ENCODE results near the gene REPS2.

REPS2 gene

GRCh38 chrX:17033225-17033624, 86.8 kb downstream of the REPS2 start:
- Mint-ChIP-seq H3K9me3 (no peaks in the 10 kb centered on the region), H3K36me3 (ENCODE audit: insufficient read depth) (no peaks in the 10 kb centered on the region), H3K27me3 (peaks cover 7% of the 10 kb centered on the region), H3K27ac (ENCODE audit: low read depth) (no peak overlapping the region), H3K4me1 (no peaks in the 10 kb centered on the region), H3K4me3 (no peak overlapping the region)
- ATAC-seq (replicated peaks; ENCODE audit: extremely low read depth, poor library complexity, severe bottlenecking) (no peak), DNase-seq (ENCODE audit: low spot score in 2 of 2) (no peak)

GRCh38 chrX:17035111-17035510, 88.7 kb downstream of the REPS2 start:
- H3K27ac Mint-ChIP-seq (ENCODE audit: low read depth), result no peak overlapping the region
- peaks cover 7% of the 10 kb centered on the region for H3K27me3 Mint-ChIP-seq
- DNase-seq (ENCODE audit: low spot score in 2 of 2), result no peak
- H3K36me3 Mint-ChIP-seq (ENCODE audit: insufficient read depth), result no peaks in the 10 kb centered on the region
- no peaks in the 10 kb centered on the region for H3K9me3 Mint-ChIP-seq
- no peak for ATAC-seq (replicated peaks; ENCODE audit: extremely low read depth, poor library complexity, severe bottlenecking)
- no peak overlapping the region for H3K4me3 Mint-ChIP-seq
- no peaks in the 10 kb centered on the region for H3K4me1 Mint-ChIP-seq

- no peak overlapping the region for H3K27ac Mint-ChIP-seq (ENCODE audit: low read depth)
- H3K27me3 Mint-ChIP-seq, result peaks cover 7% of the 10 kb centered on the region
- H3K4me1 Mint-ChIP-seq, result no peaks in the 10 kb centered on the region
- no peak for DNase-seq (ENCODE audit: low spot score in 2 of 2)
- no peaks in the 10 kb centered on the region for H3K9me3 Mint-ChIP-seq
- no peak overlapping the region for H3K4me3 Mint-ChIP-seq
- ATAC-seq (replicated peaks; ENCODE audit: extremely low read depth, poor library complexity, severe bottlenecking), result no peak
- no peaks in the 10 kb centered on the region for H3K36me3 Mint-ChIP-seq (ENCODE audit: insufficient read depth)
These were observed 89.9 kb downstream of the REPS2 start for GRCh38 chrX:17036171-17036961.

DNA sequence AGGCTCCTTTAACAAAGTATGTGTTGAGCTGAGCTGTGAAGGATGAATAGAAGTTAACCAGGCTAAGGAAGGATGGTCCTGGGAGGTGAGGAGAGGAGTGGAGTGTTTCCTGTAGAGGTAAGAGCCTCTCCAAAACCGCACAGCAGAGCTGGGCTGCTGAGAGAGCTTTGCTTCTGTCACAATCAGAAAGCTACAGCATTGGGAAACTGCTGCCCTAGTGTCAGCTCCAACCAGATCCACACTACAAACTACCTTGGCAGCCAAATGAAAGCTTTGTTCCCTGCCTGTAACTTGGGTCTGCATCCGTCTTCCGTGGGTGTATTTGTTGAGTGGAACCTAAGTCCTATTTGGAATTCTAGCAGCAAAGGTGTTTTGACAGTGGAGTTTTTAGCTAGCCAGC, 91.8 kb downstream of the REPS2 start:
- peaks cover 7% of the 10 kb centered on the region for H3K27me3 Mint-ChIP-seq
- H3K36me3 Mint-ChIP-seq (ENCODE audit: insufficient read depth), result no peaks in the 10 kb centered on the region
- no peak overlapping the region for H3K27ac Mint-ChIP-seq (ENCODE audit: low read depth)

GRCh38 chrX:17038681-17039161, 92.3 kb downstream of the REPS2 start:
- Mint-ChIP-seq H3K4me1 (no peaks in the 10 kb centered on the region), H3K27me3 (peaks cover 3% of the 10 kb centered on the region), H3K4me3 (no peak overlapping the region), H3K36me3 (ENCODE audit: insufficient read depth) (no peaks in the 10 kb centered on the region), H3K9me3 (no peaks in the 10 kb centered on the region), H3K27ac (ENCODE audit: low read depth) (no peak overlapping the region)
- DNase-seq (ENCODE audit: low spot score in 2 of 2) (no peak), ATAC-seq (replicated peaks; ENCODE audit: extremely low read depth, poor library complexity, severe bottlenecking) (no peak)

More for the DNA sequence above, 91.8 kb downstream of the REPS2 start:
- H3K4me3 Mint-ChIP-seq, result no peak overlapping the region
- H3K4me1 Mint-ChIP-seq, result no peaks in the 10 kb centered on the region
- no peak for ATAC-seq (replicated peaks; ENCODE audit: extremely low read depth, poor library complexity, severe bottlenecking)
- H3K9me3 Mint-ChIP-seq, result no peaks in the 10 kb centered on the region
- DNase-seq (ENCODE audit: low spot score in 2 of 2), result no peak

DNA sequence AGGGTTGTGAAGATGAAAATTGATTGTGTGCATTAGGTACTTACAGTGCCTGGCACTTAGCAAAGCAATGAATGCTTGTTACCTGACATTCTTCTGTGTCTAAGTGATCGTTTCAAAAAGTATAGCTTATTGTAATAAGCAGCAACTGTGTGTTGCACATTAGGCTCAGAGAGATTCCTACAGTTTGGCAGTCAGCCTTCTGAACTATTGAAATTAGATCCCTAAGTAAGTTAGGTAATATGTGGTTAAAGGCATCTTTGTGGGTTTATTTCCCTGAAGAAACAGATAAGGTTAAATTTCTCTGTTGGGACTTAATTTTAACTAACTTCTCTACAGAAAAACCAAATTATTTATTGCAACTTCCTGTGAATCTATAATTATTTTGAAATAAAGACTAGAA, 93.4 kb downstream of the REPS2 start:
- ATAC-seq (replicated peaks; ENCODE audit: extremely low read depth, poor library complexity, severe bottlenecking) (no peak), DNase-seq (ENCODE audit: low spot score in 2 of 2) (no peak)
- no peaks in the 10 kb centered on the region for H3K36me3 Mint-ChIP-seq (ENCODE audit: insufficient read depth)
- H3K4me3 Mint-ChIP-seq, result no peak overlapping the region
- H3K4me1 Mint-ChIP-seq, result no peaks in the 10 kb centered on the region
- H3K9me3 Mint-ChIP-seq, result no peaks in the 10 kb centered on the region
- H3K27ac Mint-ChIP-seq (ENCODE audit: low read depth), result no peak overlapping the region
- H3K27me3 Mint-ChIP-seq, result no peaks in the 10 kb centered on the region

- no peaks in the 10 kb centered on the region for H3K9me3 Mint-ChIP-seq
- ATAC-seq (replicated peaks; ENCODE audit: extremely low read depth, poor library complexity, severe bottlenecking) (no peak), DNase-seq (ENCODE audit: low spot score in 2 of 2) (no peak)
- H3K27me3 Mint-ChIP-seq, result no peaks in the 10 kb centered on the region
- no peaks in the 10 kb centered on the region for H3K36me3 Mint-ChIP-seq (ENCODE audit: insufficient read depth)
- H3K27ac Mint-ChIP-seq (ENCODE audit: low read depth), result no peak overlapping the region
- H3K4me3 Mint-ChIP-seq, result no peak overlapping the region
- no peaks in the 10 kb centered on the region for H3K4me1 Mint-ChIP-seq
These were observed 94.3 kb downstream of the REPS2 start for GRCh38 chrX:17040711-17041110.

- Mint-ChIP-seq H3K4me3 (no peak overlapping the region), H3K9me3 (no peaks in the 10 kb centered on the region), H3K27ac (ENCODE audit: low read depth) (no peak overlapping the region), H3K27me3 (no peaks in the 10 kb centered on the region), H3K36me3 (ENCODE audit: insufficient read depth) (no peaks in the 10 kb centered on the region), H3K4me1 (no peaks in the 10 kb centered on the region)
- no peak for ATAC-seq (replicated peaks; ENCODE audit: extremely low read depth, poor library complexity, severe bottlenecking)
- DNase-seq (ENCODE audit: low spot score in 2 of 2), result no peak
These were observed 95.6 kb downstream of the REPS2 start for GRCh38 chrX:17042037-17042436.

- no peak for DNase-seq (ENCODE audit: low spot score in 2 of 2)
- H3K4me1 Mint-ChIP-seq, result no peaks in the 10 kb centered on the region
These were observed 100.1 kb downstream of the REPS2 start for GRCh38 chrX:17046478-17047097.

GRCh38 chrX:17047224-17047623, 100.8 kb downstream of the REPS2 start:
- Mint-ChIP-seq H3K36me3 (ENCODE audit: insufficient read depth) (no peaks in the 10 kb centered on the region), H3K4me1 (no peaks in the 10 kb centered on the region), H3K27me3 (no peaks in the 10 kb centered on the region), H3K9me3 (no peaks in the 10 kb centered on the region), H3K27ac (ENCODE audit: low read depth) (no peak overlapping the region), H3K4me3 (no peak overlapping the region)
- DNase-seq (ENCODE audit: low spot score in 2 of 2) (no peak), ATAC-seq (replicated peaks; ENCODE audit: extremely low read depth, poor library complexity, severe bottlenecking) (no peak)

More at GRCh38 chrX:17046478-17047097, 100.1 kb downstream of the REPS2 start:
- Mint-ChIP-seq H3K4me3 (no peak overlapping the region), H3K9me3 (no peaks in the 10 kb centered on the region), H3K27me3 (no peaks in the 10 kb centered on the region), H3K36me3 (ENCODE audit: insufficient read depth) (no peaks in the 10 kb centered on the region), H3K27ac (ENCODE audit: low read depth) (no peak overlapping the region)
- no peak for ATAC-seq (replicated peaks; ENCODE audit: extremely low read depth, poor library complexity, severe bottlenecking)

DNA sequence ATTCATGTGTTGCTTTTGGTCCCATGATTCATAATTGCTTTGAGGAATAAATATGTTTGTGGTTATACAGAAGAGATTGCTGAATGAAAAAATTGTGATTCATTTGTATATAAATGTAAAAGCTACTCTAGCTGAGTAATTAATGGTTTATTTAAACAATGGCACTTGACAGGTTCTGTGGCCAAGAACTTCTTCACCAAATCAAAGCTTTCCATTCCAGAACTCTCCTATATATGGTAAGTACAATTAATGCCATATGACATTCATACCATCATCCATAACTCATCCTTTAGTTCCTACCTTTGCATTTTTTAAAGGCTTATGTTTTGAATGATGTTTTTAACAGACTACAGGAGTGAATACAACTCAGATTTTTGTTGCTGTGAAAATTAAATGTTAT, 105.8 kb downstream of the REPS2 start:
- Mint-ChIP-seq H3K4me3 (no peak overlapping the region), H3K4me1 (no peaks in the 10 kb centered on the region), H3K9me3 (no peaks in the 10 kb centered on the region), H3K36me3 (ENCODE audit: insufficient read depth) (no peaks in the 10 kb centered on the region), H3K27me3 (no peaks in the 10 kb centered on the region), H3K27ac (ENCODE audit: low read depth) (no peak overlapping the region)
- ATAC-seq (replicated peaks; ENCODE audit: extremely low read depth, poor library complexity, severe bottlenecking) (no peak), DNase-seq (ENCODE audit: low spot score in 2 of 2) (no peak)

- Mint-ChIP-seq H3K4me1 (no peaks in the 10 kb centered on the region), H3K27ac (ENCODE audit: low read depth) (no peak overlapping the region), H3K9me3 (no peaks in the 10 kb centered on the region), H3K27me3 (no peaks in the 10 kb centered on the region), H3K4me3 (no peak overlapping the region), H3K36me3 (ENCODE audit: insufficient read depth) (no peaks in the 10 kb centered on the region)
- ATAC-seq (replicated peaks; ENCODE audit: extremely low read depth, poor library complexity, severe bottlenecking), result no peak
- no peak for DNase-seq (ENCODE audit: low spot score in 2 of 2)
These were observed 106.3 kb downstream of the REPS2 start for GRCh38 chrX:17052793-17053192.

- Mint-ChIP-seq H3K27me3 (no peaks in the 10 kb centered on the region), H3K27ac (ENCODE audit: low read depth) (no peak overlapping the region), H3K4me1 (no peaks in the 10 kb centered on the region), H3K36me3 (ENCODE audit: insufficient read depth) (no peaks in the 10 kb centered on the region), H3K4me3 (no peak overlapping the region), H3K9me3 (no peaks in the 10 kb centered on the region)
- no peak for ATAC-seq (replicated peaks; ENCODE audit: extremely low read depth, poor library complexity, severe bottlenecking)
- no peak for DNase-seq (ENCODE audit: low spot score in 2 of 2)
These were observed 107.0 kb downstream of the REPS2 start for GRCh38 chrX:17053502-17053901.
